ENCODE results near the gene ERFL. TPM values are rescaled to one million over a fixed set of nuclear protein-coding genes. Genes with fewer than 3 reads are reported as not detected.
A peak's percentile ranks its signal among the peaks of the same experiment; 100 is the strongest.

Gene ERFL
- total and polyA plus RNA-seq, 3 donors from 2014 or later: 0.78 to 2.4 (median 2.2) TPM

GRCh38 chr19:41928754-41929535, 696 bp upstream of the ERFL start:
- H3K27me3 ChIP-seq: peaks cover 4% of the 10 kb centered on the region
- intact Hi-C loops (cut with DNase I; ENCODE audit: low total_unique reads): no loop called here
- no peaks in the 10 kb centered on the region for H3K9me3 ChIP-seq
- WGBS, 2 donors: 9 to 15% methylated on average over 20 to 29 of the region's 29 CpGs
- peaks cover 12% of the 10 kb centered on the region for H3K4me1 ChIP-seq
- H3K4me3 ChIP-seq: peak overlapping the region in 1 of 2 donors; percentile 60
- no peak overlapping the region for H3K27ac ChIP-seq
- no peak for DNase-seq
- H3K36me3 ChIP-seq (ENCODE audit: low read depth, missing control alignments): no peaks in the 10 kb centered on the region
- no peak for TF ChIP-seq POLR2A (IDR thresholded peaks at IDR 0.05)

DNA sequence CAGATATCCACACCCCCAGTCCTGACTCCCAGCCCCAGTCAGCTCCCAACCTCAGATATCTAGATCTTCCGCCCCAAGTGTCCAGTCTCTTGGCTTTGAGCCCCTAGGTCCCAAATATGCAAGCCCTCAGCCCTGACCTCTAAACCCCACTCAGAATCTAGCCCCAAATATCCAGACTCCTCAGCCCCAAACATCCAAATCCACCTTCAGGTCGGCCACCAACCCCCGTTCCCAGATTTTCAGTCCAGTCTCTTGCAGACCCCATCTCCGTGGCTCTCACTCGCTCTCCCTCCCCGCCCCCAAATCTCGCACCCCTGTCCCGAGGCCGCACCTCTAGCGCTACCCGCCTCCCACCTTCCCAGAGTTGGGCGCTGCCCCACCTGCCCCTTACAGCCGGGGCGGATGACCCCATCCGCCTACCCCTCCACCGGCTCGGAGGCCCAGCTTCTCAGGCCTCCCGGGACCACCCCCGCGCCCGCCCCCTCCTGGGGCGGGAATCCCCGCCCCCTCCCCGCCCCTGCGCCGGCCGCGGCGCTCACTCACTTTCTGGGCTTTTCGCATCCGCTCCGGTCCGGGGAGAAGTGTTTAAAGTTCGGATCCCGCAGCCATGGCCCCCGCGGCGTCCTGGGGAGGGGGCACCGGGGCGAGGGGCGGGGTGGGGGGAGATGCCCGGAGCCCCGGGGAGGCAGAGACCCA, 604 bp downstream of the ERFL start:
- H3K4me1 ChIP-seq: peaks cover 12% of the 10 kb centered on the region
- no peaks in the 10 kb centered on the region for H3K36me3 ChIP-seq (ENCODE audit: low read depth, missing control alignments)
- intact Hi-C loops (cut with DNase I; ENCODE audit: low total_unique reads): no loop called here
- DNase-seq: no peak
- peaks cover 4% of the 10 kb centered on the region for H3K27me3 ChIP-seq
- no peak for TF ChIP-seq POLR2A (IDR thresholded peaks at IDR 0.05)
- TF ChIP-seq CTCF (IDR thresholded peaks at IDR 0.05): no peak
- peak overlapping the region; percentile 37 to 60 for H3K4me3 ChIP-seq
- H3K9me3 ChIP-seq: no peaks in the 10 kb centered on the region
- H3K27ac ChIP-seq: no peak overlapping the region
- 8 to 15% methylated on average over 21 to 33 of the region's 43 CpGs for WGBS, 2 donors

GRCh38 chr19:41926763-41927496, 1.3 kb downstream of the ERFL start:
- Histone ChIP-seq H3K4me3 (no peak overlapping the region), H3K36me3 (ENCODE audit: low read depth, missing control alignments) (no peaks in the 10 kb centered on the region), H3K4me1 (peaks cover 12% of the 10 kb centered on the region), H3K27me3 (peaks cover 4% of the 10 kb centered on the region), H3K9me3 (no peaks in the 10 kb centered on the region), H3K27ac (no peak overlapping the region)
- WGBS, 2 donors: 45 to 63% methylated on average over 16 of the region's 16 CpGs
- no peak for DNase-seq
- intact Hi-C loops (cut with DNase I; ENCODE audit: low total_unique reads): no loop called here
- no peak for TF ChIP-seq CTCF (IDR thresholded peaks at IDR 0.05)
- no peak for TF ChIP-seq POLR2A (IDR thresholded peaks at IDR 0.05)

DNA sequence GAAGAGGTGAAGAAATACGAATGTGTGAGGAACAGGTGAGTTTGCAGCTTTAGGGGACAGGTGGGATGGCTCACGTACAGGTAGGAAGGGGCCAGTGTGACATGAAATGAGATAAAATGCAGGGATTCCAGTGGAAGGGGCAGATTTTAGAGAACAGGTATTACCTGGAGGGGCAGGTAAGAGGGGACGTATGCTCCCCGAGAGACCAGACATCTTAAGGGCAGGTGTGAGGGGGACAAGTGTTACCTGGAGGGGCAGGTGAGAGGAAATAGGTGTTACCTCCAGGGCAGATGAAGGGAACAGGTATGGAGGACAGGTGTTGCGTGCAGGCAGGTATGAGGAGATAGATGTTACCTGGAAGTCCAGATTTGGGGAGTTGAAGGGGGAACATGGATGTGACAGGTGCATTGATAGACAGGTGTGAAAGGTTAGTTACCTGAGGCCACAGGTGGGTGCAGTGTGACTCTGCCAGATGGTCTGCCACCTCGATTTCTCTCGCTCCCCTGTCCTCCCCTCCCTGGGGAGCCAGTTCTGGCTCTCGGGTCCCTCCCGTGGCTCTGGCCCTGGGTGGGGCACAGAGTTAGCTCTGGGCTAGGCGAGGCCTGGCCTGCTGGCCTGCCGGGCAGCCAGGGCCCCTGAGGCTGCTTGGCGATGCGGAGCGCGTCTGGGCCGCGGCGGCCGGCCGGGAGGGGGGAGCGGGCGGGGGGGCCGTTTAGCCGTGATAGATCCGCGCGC, 2.1 kb downstream of the ERFL start:
- intact Hi-C loops (cut with DNase I; ENCODE audit: low total_unique reads): no loop called here
- no peak overlapping the region for H3K27ac ChIP-seq
- peaks cover 4% of the 10 kb centered on the region for H3K27me3 ChIP-seq
- no peak for DNase-seq
- no peak overlapping the region for H3K4me3 ChIP-seq
- 41 to 50% methylated on average over 15 to 26 of the region's 27 CpGs for WGBS, 2 donors
- H3K36me3 ChIP-seq (ENCODE audit: low read depth, missing control alignments): no peaks in the 10 kb centered on the region
- no peaks in the 10 kb centered on the region for H3K9me3 ChIP-seq
- H3K4me1 ChIP-seq: peaks cover 12% of the 10 kb centered on the region
- TF ChIP-seq CTCF (IDR thresholded peaks at IDR 0.05) (no peak), POLR2A (IDR thresholded peaks at IDR 0.05) (no peak)
